Ovary (tissue), 9 donors: ENCODE data around the gene SLC51A. TPM values are rescaled to one million over a fixed set of nuclear protein-coding genes. Genes with fewer than 3 reads are reported as not detected.

Experiments used
- DNase-seq, 5 donors: peaks; one replicate each; pipeline ENCODE4 v3.0.0-alpha.2; 2019 to 2020
- H3K27ac ChIP-seq, 2 donors: fragments of 200-600 bp; one replicate each; pipeline versions ENCODE4 v1.5.1 to v1.8.0; 2019 to 2022
- H3K27me3 ChIP-seq: fragments of 200-600 bp; one replicate; pipeline ENCODE4 v1.8.0; 2022
- H3K36me3 ChIP-seq: fragments of 200-600 bp; sonication (generic); one replicate; pipeline ENCODE4 v1.5.1; 2019
- H3K4me1 ChIP-seq: one replicate; pipeline ENCODE4 v1.8.1; 2013; ENCODE audit warnings: mild to moderate bottlenecking, moderate library complexity; ENCODE audit not compliant: insufficient read depth
- H3K4me3 ChIP-seq: fragments of 200-600 bp; sonication (generic); one replicate; pipeline ENCODE4 v1.5.1; 2017
- H3K9me3 ChIP-seq, 2 donors: fragments of 200-600 bp in 1 of 2; sonication (generic) in 1 of 2; one replicate each; pipeline versions ENCODE4 v1.5.1 to v1.8.1; 2013 to 2019; ENCODE audit warnings: mild to moderate bottlenecking in 1 of 2, moderate library complexity in 1 of 2
- EP300 ChIP-seq: sonication (generic); formaldehyde crosslinking; IDR thresholded peaks from one replicate; pipeline ENCODE4 v1.6.1; 2017; ENCODE audit warnings: antibody characterized with exemption
- POLR2A ChIP-seq: fragments of 450-650 bp; IDR thresholded peaks from one replicate; pipeline ENCODE4 v1.6.1; 2017; ENCODE audit warnings: antibody characterized with exemption, mild to moderate bottlenecking, moderate library complexity
- WGBS, 3 donors: extraction: QIAGEN DNeasy Blood & Tissue Kit in 1 of 3; methylation state at CpG; one replicate each; pipeline versions ENCODE4 v1.1.5 to v1.1.7; 2013 to 2017; 5-methylcytosine and 5-hydroxymethylcytosine counted together
- intact Hi-C, 4 donors: fragments of 100-400 bp; cut with DNase I; formaldehyde crosslinking; loops; one replicate each; pipeline versions ENCODE4 v1.11.0 to v1.15.1; 2022 to 2023
- polyA plus RNA-seq, 2 donors: library from polyadenylated mRNA; stranded (reverse); fragments of 200-250 nt in 1 of 2; fragments of 350-450 nt in 1 of 2; fragmentation: Illumina TruSeq in 1 of 2; extraction: RNeasy Lipid Tissue Mini Kit (QIAGEN cat#74804) in 1 of 2; gene quantifications; one replicate each; pipeline ENCODE4 v1.2.3, GENCODE V29; 2013 to 2014
- total RNA-seq, 7 donors: library from RNA; depleted of rRNA in 2 of 7; stranded (reverse); fragments of >200 nt in 2 of 7; fragmentation: NEBNext Ultra II Directional in 3 of 7; extraction: Animal tissue kit (Norgen Biotek cat#: 25700) in 3 of 7; gene quantifications; one replicate each; pipeline versions ENCODE4 v1.1.0 to v1.2.4, GENCODE V29; 2016 to 2023
- TF ChIP-seq, protein P1 (sequence below), 3 donors: fragments of 450-650 bp in 2 of 3; fragments of 200-600 bp in 1 of 3; IDR thresholded peaks; one replicate each; pipeline versions ENCODE4 v1.5.1 to v1.8.0; 2016 to 2022; ENCODE audit warnings: antibody characterized with exemption in 3 of 3, mild to moderate bottlenecking in 1 of 3
- donor health status: DM: no; HTN: no; CAD: no; lungs with moderate emphysema.
- donor health status: DM: no; HTN: no; CAD: no.
- donor health status: Bipolar disorder and iron deficiency.
- donor health status: DM: yes; HTN: yes; CAD: no.
- donor health status: DM: no; HTN: no; CAD: no.
- donor health status: DM: yes; HTN: yes; CAD: no.

The SLC51A gene
- total and polyA plus RNA-seq, 9 donors: 2.6 to 14.2 (median 9.0) TPM

DNA sequence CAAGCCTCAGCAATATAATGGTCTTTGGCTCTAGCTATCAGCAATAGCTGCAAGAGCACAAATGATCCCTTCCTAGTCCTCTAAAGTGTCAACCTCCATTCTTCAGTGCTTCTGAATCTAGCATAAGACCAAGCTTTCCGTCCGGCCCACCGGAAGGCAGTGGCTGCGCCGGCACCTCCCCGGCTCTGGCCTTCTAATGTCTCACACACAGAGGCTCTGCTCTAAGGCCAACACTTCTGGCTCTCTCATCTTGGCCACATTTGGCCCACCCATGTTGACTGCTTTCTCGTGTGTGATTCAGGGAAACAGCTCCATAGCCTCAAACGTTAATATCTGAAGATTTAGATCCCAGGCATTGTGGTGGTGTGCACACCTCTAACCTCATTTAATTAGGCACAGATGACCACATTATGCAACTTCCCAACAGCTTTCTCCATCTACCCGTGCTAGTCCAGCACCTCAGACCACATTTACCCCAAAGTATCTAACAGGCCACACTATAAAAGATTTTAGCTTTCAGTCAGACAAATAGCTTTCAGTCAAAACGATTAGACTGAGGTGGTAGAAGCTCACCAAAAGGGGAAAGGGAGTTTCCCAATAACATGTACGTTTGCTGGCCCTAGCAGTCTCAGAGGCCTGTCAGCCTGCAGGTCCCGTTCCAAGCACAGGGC, 19.3 kb downstream of the SLC51A start:
- TF ChIP-seq POLR2A (no peak), EP300 (no peak)
- TF ChIP-seq, protein P1, sequence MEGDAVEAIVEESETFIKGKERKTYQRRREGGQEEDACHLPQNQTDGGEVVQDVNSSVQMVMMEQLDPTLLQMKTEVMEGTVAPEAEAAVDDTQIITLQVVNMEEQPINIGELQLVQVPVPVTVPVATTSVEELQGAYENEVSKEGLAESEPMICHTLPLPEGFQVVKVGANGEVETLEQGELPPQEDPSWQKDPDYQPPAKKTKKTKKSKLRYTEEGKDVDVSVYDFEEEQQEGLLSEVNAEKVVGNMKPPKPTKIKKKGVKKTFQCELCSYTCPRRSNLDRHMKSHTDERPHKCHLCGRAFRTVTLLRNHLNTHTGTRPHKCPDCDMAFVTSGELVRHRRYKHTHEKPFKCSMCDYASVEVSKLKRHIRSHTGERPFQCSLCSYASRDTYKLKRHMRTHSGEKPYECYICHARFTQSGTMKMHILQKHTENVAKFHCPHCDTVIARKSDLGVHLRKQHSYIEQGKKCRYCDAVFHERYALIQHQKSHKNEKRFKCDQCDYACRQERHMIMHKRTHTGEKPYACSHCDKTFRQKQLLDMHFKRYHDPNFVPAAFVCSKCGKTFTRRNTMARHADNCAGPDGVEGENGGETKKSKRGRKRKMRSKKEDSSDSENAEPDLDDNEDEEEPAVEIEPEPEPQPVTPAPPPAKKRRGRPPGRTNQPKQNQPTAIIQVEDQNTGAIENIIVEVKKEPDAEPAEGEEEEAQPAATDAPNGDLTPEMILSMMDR (IDR thresholded peaks at IDR 0.05): no peak
- Histone ChIP-seq H3K36me3 (no peaks in the 10 kb centered on the region), H3K27me3 (no peaks in the 10 kb centered on the region), H3K4me3 (no peak overlapping the region), H3K27ac (no peak overlapping the region), H3K9me3 (no peaks in the 10 kb centered on the region), H3K4me1 (peaks cover 2% of the 10 kb centered on the region)
- no peak for DNase-seq
- WGBS, 3 donors: 63 to 70% (median 66%) methylated on average over 12 of the region's 12 CpGs
- intact Hi-C loops: no loop called here

DNA sequence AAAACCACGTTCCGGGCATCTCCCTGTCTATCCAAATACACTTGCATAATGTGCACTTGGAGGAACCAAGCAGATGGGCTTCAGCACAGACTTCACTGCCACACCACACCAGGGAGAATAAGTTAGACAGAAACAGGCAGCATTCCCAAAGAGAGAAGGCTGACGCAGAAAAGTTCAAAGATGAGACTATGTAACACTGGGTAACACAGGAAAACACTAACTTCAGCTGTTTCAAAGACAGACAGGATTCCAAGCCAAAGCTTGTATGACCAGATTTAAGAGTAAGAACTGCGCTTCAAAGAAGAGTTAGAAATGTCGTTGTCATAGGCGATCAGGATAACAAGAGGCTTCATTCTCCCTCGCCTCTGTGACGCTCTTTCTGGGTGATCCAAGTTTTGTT, 19.9 kb downstream of the SLC51A start:
- no peak for TF ChIP-seq EP300
- TF ChIP-seq, protein P1 (IDR thresholded peaks at IDR 0.05): no peak
- TF ChIP-seq POLR2A: no peak
- H3K4me3 ChIP-seq: no peak overlapping the region
- no peaks in the 10 kb centered on the region for H3K36me3 ChIP-seq

DNA sequence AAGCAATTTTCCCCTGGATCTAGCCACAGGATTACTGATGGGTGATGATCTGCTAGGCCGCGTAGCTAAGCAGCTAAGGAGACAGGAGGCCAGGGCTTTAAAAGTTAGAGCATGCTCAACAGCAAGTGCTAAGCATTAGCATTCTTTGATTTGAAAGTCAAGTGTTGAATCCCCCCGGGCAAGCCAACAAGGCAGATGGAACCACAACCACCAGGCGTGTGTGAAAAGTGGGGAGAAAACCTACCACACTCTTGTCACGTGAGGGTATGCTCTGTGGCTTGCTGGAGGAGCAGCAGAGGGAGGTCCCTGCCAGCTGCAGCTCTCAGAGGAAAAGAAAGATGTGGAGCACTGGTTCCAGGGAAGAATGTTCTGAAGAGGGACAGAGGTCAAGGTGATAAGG, 20.9 kb downstream of the SLC51A start:
- H3K9me3 ChIP-seq: no peaks in the 10 kb centered on the region
- DNase-seq: no peak
- no peaks in the 10 kb centered on the region for H3K36me3 ChIP-seq
- H3K4me3 ChIP-seq: no peak overlapping the region
- TF ChIP-seq POLR2A (no peak), EP300 (no peak)
- TF ChIP-seq, protein P1 (IDR thresholded peaks at IDR 0.05): no peak
- H3K27me3 ChIP-seq: no peaks in the 10 kb centered on the region
- no peak overlapping the region for H3K27ac ChIP-seq
- 80 to 88% (median 84%) methylated on average over 5 of the region's 5 CpGs for WGBS, 3 donors
- H3K4me1 ChIP-seq: peaks cover 2% of the 10 kb centered on the region
- intact Hi-C loops: no loop called here

More for the DNA sequence above, 19.9 kb downstream of the SLC51A start:
- no peak overlapping the region for H3K27ac ChIP-seq
- H3K4me1 ChIP-seq: peaks cover 2% of the 10 kb centered on the region
- WGBS, 3 donors: 84 to 92% (median 90%) methylated on average over 8 of the region's 8 CpGs
- intact Hi-C loops: no loop called here
- H3K9me3 ChIP-seq: no peaks in the 10 kb centered on the region
- no peaks in the 10 kb centered on the region for H3K27me3 ChIP-seq
- DNase-seq: no peak

DNA sequence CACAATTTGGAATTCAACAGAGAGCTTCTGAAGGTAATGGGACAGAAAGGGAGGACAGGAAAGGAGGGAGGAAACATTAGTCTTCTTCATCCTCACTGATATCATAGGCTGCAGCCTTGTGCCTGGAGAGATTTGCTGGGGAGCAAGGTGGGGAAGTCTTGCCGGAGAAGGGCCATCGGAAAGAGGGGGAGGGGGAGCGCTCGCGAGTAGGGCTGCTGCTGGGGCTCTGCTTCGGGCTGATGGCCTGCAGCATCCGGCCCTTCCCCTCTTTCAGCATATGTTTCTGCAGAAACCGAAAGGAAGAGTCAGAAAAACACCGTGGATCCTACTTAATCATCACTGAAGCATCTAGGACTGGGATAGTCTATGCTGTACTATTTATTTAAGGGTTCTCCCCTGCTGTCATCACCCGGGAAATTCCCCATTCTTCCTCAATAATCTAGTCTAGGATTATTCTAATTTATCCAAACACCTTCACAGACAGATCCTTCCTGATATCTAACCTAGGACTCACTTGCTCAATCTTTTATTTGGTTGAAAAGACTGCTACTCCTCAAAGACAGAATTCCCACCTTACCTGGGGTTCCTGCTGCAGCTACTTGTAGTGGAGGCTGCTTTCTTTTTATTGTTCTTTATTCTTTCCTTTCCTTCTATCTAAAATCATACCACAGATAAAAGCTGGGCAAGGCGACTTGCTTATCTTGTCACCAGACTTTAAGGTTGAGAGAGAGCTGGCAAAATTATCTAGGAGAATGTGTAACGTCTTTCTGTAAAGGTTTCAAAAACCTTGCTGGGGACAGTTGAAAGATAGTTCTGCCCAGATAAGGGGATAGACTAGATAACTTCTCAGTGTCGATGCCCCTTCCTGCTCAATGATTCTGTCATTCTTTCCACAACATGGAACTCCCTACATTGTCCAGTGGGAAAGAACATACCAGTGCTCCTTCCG, 22.6 kb downstream of the SLC51A start:
- Histone ChIP-seq H3K36me3 (no peaks in the 10 kb centered on the region), H3K27me3 (no peaks in the 10 kb centered on the region), H3K27ac (no peak overlapping the region), H3K4me3 (no peak overlapping the region), H3K4me1 (peaks cover 2% of the 10 kb centered on the region), H3K9me3 (no peaks in the 10 kb centered on the region)
- no peak for DNase-seq
- 70 to 74% (median 72%) methylated on average over 14 of the region's 14 CpGs for WGBS, 3 donors
- TF ChIP-seq EP300: no peak
- TF ChIP-seq, protein P1 (IDR thresholded peaks at IDR 0.05): no peak
- no peak for TF ChIP-seq POLR2A
- intact Hi-C loops: no loop called here
